Mucosa of stomach (tissue), 1 donor: ENCODE measurements around the gene SAP130.

Source experiments
- H3K27me3 ChIP-seq: one replicate; pipeline ENCODE4 v1.7.0; 2013; ENCODE audit warnings: mild to moderate bottlenecking, low read length; ENCODE audit not compliant: control insufficient read depth, insufficient read depth
- H3K36me3 ChIP-seq: one replicate; pipeline ENCODE4 v1.7.0; 2013; ENCODE audit warnings: low read length; ENCODE audit not compliant: control insufficient read depth, insufficient read depth
- H3K4me1 ChIP-seq: one replicate; pipeline ENCODE4 v1.7.0; 2013; ENCODE audit warnings: mild to moderate bottlenecking, low read length; ENCODE audit not compliant: control insufficient read depth, insufficient read depth
- H3K4me3 ChIP-seq: one replicate; pipeline ENCODE4 v1.7.0; 2013; ENCODE audit warnings: low read length
- H3K9ac ChIP-seq: one replicate; pipeline ENCODE4 v1.7.0; 2013; ENCODE audit warnings: mild to moderate bottlenecking, low read length, moderate library complexity
- H3K9me3 ChIP-seq: one replicate; pipeline ENCODE4 v1.7.0; 2013; ENCODE audit warnings: mild to moderate bottlenecking, low read length, moderate library complexity; ENCODE audit not compliant: control insufficient read depth
- donor health status: Pancreatic carcinoma.

SAP130 gene

DNA sequence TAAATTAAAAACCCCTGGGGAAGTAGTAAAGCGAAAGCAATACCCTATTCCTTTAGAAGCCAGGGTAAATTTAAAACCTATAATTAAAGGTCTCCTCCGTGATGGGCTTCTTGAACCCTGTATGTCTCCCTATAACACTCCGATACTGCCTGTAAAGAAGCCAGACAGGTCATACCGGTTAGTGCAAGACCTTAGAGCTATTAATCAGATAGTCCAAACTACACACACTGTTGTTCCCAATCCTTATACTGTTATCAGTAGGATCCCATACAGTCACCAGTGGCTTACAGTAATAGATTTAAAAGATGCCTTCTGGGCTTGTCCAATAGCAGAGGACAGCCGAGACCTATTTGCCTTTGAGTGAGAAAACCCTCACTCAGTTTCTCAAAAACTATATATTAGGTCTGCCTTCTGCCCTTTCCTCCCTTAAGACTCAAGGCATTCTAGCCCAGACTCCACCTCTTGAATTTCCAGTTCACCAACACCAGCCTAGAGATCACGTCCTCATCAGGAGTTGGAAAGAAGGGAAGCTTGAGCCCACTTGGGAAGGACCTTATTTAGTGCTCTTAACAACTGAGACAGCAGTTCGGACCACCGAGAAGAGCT, 12.4 kb upstream of the SAP130 start:
- H3K27me3 ChIP-seq, result no peaks in the 10 kb centered on the region
- no peaks in the 10 kb centered on the region for H3K9me3 ChIP-seq
- H3K9ac ChIP-seq, result no peak overlapping the region
- H3K4me3 ChIP-seq, result no peak overlapping the region
- no peaks in the 10 kb centered on the region for H3K4me1 ChIP-seq
- no peaks in the 10 kb centered on the region for H3K36me3 ChIP-seq

DNA sequence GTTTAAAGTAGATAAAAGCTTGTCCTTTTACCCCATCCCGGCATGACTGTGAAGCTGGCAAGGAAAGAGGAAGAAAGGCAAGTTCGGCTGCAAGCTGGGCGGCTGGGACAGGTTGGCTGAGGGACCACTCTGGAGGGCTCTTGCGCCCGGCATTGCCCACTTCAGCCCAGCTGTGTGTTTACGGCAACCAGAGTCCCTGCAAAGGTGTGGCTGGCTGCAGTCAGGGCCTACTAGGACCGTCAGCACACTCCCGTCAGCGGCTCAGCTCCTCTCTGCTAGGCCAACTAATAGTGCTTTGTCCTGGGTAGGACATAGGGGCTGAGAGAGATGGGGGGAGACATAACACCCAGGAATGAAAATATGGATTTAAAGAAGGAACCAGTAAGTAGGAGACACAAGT, 11.7 kb upstream of the SAP130 start:
- Histone ChIP-seq H3K9me3 (no peaks in the 10 kb centered on the region), H3K36me3 (no peaks in the 10 kb centered on the region), H3K4me3 (no peak overlapping the region), H3K9ac (no peak overlapping the region), H3K27me3 (no peaks in the 10 kb centered on the region), H3K4me1 (no peaks in the 10 kb centered on the region)

DNA sequence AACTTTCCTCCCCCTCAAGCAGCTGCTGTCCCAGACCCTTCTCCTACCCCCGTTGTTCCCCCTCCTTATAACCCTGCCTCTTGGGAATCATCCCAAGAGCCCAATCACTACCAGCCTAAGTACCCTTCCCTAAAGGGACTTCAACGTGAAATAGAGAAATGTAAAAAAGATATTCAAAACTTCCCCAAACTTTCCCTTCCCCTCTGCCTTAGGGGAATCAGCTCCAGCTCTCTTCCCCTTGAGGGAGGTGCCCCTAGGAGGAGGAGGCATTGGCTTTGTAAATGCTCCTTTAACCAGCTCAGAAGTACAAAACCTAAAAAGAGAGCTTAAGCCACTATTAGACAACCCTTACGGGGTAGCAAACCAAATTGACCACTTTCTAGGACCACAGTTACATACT, 10.6 kb upstream of the SAP130 start:
- H3K4me1 ChIP-seq, result no peaks in the 10 kb centered on the region
- H3K4me3 ChIP-seq, result no peak overlapping the region
- H3K27me3 ChIP-seq, result no peaks in the 10 kb centered on the region
- H3K9ac ChIP-seq, result no peak overlapping the region
- H3K9me3 ChIP-seq, result no peaks in the 10 kb centered on the region
- H3K36me3 ChIP-seq, result no peaks in the 10 kb centered on the region

DNA sequence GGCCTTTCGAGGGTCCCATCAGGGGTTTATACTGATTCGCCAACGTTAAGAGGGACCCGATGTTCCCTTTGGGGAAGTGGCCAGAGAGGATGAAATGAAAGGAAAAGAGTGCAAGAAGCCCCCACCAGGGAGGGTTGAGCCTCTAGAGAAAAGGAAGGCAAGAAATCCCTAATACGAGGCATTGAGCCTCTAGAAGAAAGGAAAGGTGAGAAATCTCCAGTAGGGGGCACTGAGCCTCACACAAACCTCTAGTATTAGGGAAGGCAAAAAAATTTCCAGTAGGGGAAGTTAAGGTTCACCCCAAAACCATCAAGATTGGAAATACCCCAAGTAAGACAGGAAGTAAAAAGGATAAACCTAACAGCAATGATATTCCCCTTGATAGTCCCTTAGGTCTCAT, 9.8 kb upstream of the SAP130 start:
- H3K9ac ChIP-seq, result no peak overlapping the region
- H3K36me3 ChIP-seq, result no peaks in the 10 kb centered on the region
- H3K4me1 ChIP-seq, result no peaks in the 10 kb centered on the region
- no peaks in the 10 kb centered on the region for H3K27me3 ChIP-seq
- no peaks in the 10 kb centered on the region for H3K9me3 ChIP-seq
- H3K4me3 ChIP-seq, result no peak overlapping the region

DNA sequence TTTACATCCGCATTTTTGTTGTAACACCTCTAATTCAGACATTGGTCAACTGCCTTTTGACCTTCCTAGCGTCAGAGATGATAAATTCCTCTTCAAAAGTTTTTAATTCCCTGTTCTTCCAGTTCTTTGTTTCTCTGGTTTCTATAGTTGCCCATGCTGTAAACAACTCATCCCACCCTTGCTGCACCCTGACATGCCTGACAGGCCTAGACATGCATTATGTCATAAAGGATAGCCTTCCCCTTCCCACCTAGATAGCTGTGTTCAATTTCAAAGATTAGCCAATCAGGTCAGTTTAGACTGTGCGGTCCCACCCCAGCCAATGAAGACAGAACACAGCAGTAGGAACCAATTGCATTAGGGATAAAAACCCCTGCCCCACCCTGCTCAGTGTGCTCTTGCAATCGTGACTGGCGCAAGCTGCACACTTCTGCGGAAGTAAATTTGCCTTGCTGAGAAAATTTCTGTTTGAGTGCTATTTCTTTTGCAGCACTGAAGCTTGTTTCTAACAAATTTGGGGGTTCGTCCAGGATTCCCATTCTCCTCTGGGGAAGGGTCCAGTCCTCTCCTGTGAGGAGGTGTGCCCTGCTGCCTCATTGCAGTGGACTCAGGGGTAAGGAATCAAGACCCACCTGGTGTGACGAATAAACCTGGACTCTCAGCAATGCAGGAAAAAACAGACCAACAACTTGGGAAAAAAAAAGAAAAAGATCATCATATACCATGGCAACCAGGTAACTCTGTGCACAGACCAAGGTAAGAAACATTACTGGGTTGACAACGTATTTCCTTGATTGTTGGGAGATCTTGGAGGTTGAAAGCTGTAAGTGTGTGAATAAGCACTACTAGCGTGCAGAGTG, 9.1 kb upstream of the SAP130 start:
- Histone ChIP-seq H3K9me3 (no peaks in the 10 kb centered on the region), H3K9ac (no peak overlapping the region), H3K27me3 (no peaks in the 10 kb centered on the region), H3K36me3 (no peaks in the 10 kb centered on the region), H3K4me1 (no peaks in the 10 kb centered on the region), H3K4me3 (no peak overlapping the region)

DNA sequence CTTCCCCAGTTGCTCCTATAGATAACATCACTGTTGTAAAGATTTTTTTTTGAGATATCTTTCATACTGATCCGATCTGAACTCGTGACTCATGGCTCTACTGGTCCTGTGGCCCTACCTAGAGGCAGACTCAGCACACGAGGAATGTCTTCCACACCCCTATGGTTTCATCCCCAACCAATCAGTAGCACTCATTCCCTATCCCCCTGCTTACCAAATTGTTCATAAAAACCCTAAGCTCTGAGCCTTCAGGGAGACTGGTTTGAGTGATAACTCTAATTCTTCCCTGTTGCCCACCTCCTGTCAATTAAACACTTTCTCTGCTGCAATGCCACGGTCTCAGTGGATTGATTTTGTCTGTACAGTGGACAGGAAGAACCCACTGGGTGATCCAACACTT, 4.2 kb upstream of the SAP130 start:
- H3K9me3 ChIP-seq, result no peaks in the 10 kb centered on the region
- no peak overlapping the region for H3K9ac ChIP-seq
- no peak overlapping the region for H3K4me3 ChIP-seq
- no peaks in the 10 kb centered on the region for H3K4me1 ChIP-seq
- H3K27me3 ChIP-seq, result no peaks in the 10 kb centered on the region
- no peaks in the 10 kb centered on the region for H3K36me3 ChIP-seq

DNA sequence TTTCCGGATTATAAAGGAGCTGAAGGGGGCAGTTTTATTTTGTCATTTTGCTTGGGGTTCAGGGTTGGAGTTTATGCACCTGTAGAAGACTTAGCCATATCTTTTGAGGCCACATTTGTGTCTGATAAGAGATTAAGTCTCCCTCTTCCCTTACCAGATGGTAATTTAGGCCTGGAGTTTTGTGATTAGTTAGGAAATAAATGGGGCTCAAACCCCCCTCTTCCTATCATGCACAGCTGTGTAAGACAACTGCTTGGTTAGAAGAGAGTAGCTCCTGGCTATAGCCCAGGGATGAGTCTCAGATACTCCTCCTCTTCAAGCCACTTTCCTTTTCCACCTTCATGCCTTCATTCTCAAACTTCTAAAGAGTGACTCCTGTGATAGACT, 802 bp upstream of the SAP130 start:
- Histone ChIP-seq H3K36me3 (no peaks in the 10 kb centered on the region), H3K4me1 (no peaks in the 10 kb centered on the region), H3K4me3 (peak overlapping the region; percentile 43), H3K27me3 (no peaks in the 10 kb centered on the region), H3K9me3 (no peaks in the 10 kb centered on the region), H3K9ac (peak overlapping the region; percentile 74)

DNA sequence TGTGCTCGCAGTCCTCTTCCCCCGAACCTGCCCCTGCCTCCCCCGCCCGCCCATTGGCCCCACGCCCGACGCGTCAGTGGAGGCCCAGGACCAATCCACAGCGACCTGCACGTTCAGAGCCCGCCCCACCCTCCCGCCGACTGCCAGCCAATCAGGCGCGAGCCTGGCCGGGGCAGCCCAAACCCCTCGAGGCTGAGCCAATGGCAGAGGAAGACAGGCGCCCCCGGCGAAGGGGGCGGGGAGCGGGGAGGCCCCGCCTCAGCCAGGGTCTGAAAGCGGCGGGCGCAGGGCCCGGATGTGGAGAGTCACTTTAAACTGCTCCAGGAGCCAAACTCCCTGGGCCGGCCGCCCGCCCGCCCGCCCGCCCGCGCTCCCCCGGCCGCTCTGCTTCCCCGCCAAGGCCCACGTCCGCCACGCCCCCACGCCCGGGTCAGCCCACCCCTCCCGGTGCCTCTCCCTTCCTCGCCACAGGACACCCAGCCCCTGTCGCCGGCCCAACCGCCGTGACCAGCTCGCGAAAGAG, 520 bp downstream of the SAP130 start:
- Histone ChIP-seq H3K36me3 (no peaks in the 10 kb centered on the region), H3K4me1 (no peaks in the 10 kb centered on the region), H3K9me3 (no peaks in the 10 kb centered on the region), H3K27me3 (no peaks in the 10 kb centered on the region), H3K4me3 (no peak overlapping the region), H3K9ac (peak overlapping the region; percentile 74)

DNA sequence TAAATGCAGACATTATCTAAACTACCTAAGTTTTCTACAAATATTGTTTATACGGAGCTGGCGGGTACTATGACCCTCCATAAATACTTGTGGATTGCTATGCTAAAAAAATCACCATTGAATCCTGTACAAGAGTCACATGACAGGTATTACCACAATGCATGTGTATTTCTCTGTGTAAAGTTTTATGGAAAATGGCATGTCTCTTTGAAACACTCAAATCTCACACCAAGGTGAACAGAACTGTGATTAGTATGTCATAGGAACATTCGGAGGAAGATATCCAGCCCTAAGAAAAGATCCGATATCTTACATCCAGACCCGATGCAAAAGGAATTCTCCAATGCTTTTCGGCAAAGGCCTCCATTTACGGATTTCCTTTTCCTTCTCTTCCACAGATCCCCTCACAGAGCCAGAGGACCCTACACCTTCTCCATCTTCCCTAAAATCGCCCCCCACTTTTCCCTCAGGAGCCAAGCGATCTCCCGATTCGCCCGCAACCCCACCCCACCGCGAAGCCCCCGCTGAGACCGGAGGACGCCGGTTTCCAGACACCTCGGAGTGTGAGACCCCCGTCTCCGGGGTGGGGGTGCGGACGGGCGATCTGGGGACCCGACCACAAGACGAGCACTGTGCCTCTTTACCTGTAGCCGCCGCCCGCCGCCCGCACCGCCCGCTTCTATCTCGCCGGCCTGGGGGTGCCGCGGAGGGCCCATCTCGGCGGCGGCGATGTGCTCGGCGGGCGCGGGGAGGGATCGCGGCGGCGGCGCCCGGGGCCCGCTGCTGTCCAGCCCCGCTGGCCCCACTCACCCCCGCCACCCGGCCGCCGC, 1.2 kb downstream of the SAP130 start:
- no peaks in the 10 kb centered on the region for H3K4me1 ChIP-seq
- H3K9me3 ChIP-seq, result no peaks in the 10 kb centered on the region
- H3K36me3 ChIP-seq, result no peaks in the 10 kb centered on the region
- peak overlapping the region; percentile 45 for H3K4me3 ChIP-seq
- H3K9ac ChIP-seq, result peak overlapping the region; percentile 76
- H3K27me3 ChIP-seq, result no peaks in the 10 kb centered on the region

DNA sequence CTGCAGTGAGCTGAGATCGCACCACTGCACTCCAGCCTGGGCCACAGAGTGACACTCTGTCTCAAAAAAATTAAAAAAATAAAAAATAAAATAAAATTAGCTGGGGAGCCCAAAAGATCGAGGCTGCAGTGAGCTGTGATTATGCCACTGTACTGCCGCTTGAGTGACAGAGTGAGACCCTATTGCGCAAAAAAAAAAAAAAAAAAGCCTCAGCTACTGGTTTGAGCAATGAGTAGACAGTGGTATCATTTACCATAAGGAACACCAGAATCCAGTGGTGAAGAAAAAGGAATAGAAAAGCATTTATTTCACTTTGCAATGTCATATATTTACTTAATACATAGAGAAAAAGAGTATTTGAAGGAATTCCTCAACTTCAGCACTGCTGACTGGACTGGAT, 3.0 kb downstream of the SAP130 start:
- H3K9ac ChIP-seq, result no peak overlapping the region
- no peaks in the 10 kb centered on the region for H3K27me3 ChIP-seq
- no peak overlapping the region for H3K4me3 ChIP-seq
- no peaks in the 10 kb centered on the region for H3K36me3 ChIP-seq
- no peaks in the 10 kb centered on the region for H3K9me3 ChIP-seq
- no peaks in the 10 kb centered on the region for H3K4me1 ChIP-seq

DNA sequence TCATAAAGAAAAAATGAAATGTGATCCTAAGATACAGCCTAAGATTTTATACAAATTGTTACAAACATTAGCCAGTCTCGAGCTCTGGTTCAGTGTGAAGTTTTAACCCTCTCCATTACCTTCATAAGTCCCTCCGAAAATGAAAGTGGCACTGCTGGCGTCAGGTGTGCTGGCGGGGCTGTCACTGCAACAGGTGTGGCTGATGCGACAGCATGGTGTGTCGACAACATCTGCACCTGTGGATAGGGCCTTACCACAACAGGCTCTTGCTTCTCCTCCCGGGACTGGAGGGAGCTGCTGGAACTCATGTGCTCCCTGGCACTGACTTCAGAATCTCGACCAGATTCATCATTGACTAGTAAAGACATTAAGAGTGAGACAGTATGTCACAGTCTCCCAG, 10.3 kb downstream of the SAP130 start:
- H3K4me1 ChIP-seq, result no peaks in the 10 kb centered on the region
- H3K9ac ChIP-seq, result no peak overlapping the region
- no peaks in the 10 kb centered on the region for H3K9me3 ChIP-seq
- no peak overlapping the region for H3K4me3 ChIP-seq
- no peaks in the 10 kb centered on the region for H3K36me3 ChIP-seq
- H3K27me3 ChIP-seq, result no peaks in the 10 kb centered on the region

DNA sequence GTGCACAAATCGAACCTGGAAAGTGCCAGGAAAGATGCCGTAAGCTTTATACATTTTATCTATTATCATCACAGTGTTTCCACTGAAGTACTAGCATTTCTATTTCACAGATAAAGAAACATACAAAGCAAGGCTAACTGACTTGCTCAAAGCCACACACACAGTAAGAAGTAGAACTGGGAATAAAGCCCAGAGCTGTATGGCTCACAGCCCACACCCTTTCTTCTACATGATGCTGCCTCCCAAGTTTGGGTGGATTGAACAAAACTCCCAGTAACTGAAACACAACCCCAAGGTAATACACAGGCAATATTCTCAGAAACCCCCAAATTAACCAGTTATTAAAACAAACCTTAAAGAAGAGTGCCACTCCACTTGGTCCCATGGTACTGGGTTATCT, 11.2 kb downstream of the SAP130 start:
- Histone ChIP-seq H3K27me3 (no peaks in the 10 kb centered on the region), H3K36me3 (peaks cover under 1% of the 10 kb centered on the region), H3K4me3 (no peak overlapping the region), H3K9me3 (no peaks in the 10 kb centered on the region), H3K4me1 (no peaks in the 10 kb centered on the region), H3K9ac (no peak overlapping the region)
